GM21528 (cell line): ENCODE measurements around the gene CBL.
"Not testable (repeated sequence)": the region's sequence is repeated elsewhere in the genome, so short reads cannot be mapped to it uniquely, and the experiment has no call there.

Experiments
- ATAC-seq: cut with Tn5 transposase; IDR thresholded peaks from one replicate; pipeline ENCODE4 v1.9.1; 2021; ENCODE audit warnings: mild to moderate bottlenecking, moderate library complexity; ENCODE audit not compliant: unreplicated experiment, low FRiP score

CBL gene

DNA sequence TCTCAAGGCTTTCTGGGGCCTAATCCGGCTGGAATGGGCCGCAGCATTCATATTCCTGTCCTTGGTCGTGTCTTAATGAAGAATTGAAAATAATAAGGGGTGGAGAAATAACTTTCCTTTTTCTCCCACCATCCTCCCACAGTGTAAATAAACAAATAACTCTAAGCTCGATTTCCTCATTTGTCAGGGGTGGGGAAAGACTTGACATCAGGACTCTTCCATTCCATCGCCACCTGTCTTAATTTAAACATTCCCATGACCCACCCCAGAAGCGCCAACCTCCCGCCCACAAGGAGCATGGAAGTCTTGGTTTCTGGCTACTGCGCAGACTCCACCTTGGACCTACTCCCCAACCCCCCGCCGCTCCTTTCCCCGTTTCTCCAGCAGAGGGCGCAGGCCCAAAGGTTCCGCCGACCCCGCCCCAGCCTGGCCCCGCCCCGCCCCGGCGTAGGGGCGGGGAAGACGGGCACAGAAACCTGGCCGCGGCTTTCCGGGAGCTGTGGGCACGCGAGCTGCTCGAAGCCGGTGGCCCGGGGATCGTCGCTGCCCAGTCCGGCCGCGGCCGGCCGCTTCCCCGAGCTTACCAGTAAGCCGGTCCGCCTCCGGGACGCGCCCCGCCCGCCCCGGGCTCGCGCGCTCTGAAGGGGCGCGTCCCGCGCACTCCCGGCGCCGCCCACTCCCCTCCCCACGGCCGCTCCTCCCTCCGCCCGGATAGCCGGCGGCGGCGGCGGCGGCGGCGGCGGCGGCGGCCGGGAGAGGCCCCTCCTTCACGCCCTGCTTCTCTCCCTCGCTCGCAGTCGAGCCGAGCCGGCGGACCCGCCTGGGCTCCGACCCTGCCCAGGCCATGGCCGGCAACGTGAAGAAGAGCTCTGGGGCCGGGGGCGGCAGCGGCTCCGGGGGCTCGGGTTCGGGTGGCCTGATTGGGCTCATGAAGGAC is at the start of gene CBL:
CBL (plus strand) TSS at position 766 of the 937 bp plus-strand sequence; CDS start at position 845, 79 bp downstream.
- ATAC-seq = peak; percentile 83

DNA sequence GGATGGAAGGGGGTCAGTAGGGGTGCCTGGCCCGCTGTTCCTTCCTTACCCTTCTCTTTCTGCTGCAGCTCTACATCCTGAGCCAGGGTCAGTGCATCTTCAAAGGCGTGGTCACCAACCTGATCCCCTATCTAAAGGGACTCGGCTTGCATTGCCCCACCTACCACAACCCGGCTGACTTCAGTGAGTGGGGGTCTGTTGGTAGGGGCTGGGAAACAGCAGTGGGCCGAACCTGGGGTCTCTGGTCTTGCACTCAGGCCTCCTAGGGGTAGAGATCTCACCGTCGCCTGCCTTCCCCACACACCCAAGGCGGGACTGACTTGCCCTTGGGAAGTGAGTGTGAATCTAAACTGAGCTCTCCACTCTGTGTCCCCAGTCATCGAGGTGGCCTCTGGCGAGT is 49.6 kb upstream of the CBL start:
- ATAC-seq = no peak

DNA sequence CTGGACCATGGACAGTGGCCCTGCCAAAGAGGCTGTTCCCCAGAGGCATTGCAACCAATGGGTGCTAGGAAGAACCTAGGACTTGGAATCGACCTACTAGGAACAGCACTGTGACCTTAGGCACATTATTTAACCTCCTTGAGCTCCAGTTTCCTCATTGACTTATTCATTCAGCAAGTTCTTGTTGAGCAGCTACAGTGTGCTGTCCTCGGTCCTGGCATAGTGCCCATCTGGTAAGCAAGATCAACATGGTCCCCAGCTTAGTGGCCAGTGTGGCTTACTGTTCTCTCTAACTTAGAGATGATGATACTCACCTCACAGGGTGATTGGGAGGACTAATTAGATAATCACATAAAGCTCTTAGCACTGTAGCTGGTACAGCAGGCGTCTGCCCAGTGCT is 49.1 kb upstream of the CBL start:
- no peak for ATAC-seq

DNA sequence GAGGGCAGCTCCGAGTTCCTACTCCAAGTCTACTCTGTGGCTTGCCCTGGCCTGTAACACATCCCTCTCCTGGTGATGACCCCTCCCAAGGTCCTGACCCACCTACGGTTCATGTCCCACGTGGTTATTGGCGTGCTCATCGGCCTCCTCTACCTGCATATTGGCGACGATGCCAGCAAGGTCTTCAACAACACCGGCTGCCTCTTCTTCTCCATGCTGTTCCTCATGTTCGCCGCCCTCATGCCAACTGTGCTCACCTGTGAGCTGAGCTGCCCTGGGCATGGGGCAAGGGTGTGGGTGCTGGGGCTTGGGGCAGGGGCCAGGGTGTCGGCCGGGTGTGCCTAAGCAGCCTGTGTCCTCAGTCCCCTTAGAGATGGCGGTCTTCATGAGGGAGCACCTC is 47.7 kb upstream of the CBL start:
- ATAC-seq = no peak

DNA sequence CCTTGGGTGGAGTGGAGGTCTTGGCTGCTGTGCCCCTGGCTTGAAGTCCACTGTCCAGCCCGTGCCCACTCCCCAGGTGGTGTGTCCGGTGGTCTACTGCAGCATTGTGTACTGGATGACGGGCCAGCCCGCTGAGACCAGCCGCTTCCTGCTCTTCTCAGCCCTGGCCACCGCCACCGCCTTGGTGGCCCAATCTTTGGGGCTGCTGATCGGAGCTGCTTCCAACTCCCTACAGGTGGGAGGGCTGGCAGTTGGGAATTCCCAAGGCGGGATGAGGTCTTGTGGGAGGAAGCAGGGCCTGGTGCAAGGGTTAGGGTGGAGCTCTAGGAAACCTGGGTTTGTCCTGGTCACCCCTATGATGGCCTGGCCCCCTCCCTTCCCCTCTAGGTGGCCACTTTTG is 46.0 kb upstream of the CBL start:
- no peak for ATAC-seq

DNA sequence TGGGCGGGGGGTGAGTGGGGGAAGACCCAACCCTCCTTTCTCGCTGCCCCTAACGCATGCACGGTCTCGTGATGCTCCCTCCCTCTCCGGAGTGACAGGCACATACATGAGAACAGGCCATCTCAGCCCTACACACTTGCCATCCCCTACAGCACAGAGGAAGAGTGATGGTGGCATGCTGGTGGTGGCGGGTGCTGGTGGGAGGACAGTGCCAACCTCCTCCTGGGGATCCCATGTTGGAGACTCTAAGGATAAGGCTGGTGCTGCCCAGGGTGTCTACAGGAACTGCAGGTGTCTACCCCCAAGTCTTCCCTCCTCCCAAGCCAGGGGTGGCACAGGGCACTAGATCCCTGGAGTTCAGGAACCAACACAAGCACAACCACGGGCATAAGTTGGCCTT is 44.3 kb upstream of the CBL start:
- ATAC-seq = no peak

DNA sequence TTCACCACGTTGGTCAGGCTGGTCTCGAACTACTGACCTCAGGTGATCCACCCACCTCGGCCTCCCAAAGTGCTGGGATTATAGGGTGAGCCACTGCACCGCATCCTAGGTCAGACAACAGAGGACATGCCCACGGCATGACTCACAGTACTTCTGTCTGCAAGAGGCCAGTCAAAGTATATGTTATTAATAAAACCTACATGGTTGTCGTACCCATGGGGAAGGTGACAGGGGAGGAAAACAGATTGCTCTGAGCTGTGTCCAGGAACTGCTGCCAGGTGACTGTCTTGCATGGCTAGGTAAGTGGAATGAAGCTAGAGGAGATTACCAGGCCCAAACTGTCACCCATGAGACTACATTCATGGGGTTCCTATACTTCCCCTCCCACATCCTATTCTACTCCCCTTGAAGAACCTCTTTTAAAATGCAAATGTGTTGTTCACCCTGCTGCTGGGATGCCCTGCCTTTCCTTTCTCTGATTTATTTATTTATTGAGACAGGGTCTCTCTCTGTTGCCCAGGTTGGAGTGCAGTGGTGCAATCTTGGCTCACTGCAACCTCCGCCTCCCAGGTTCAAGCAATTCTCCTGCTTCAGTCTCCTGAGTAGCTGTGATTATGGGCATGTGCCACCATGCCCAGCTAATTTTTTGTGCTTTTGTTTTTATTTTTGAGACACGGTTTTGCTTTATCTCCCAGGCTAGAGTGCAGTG is 39.6 kb upstream of the CBL start:
- no peak for ATAC-seq

DNA sequence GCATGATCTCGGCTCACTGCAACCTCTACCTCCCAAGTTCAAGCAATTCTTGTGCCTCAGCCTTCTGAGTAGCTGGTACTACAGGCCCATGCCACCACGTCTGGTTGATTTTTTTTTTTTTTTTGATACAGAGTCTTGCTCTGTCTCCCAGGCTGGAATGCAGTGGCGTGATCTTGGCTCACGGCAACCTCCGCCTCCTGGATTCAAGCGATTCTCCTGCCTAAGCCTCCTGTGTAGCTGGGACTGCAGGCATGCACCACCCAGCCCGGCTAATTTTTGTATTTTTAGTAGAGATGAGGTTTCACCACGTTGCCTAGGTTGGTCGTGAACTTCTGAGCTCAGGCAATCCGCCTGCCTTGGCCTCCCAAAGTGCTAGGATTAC is 39.1 kb upstream of the CBL start:
- ATAC-seq = not testable (repeated sequence)

DNA sequence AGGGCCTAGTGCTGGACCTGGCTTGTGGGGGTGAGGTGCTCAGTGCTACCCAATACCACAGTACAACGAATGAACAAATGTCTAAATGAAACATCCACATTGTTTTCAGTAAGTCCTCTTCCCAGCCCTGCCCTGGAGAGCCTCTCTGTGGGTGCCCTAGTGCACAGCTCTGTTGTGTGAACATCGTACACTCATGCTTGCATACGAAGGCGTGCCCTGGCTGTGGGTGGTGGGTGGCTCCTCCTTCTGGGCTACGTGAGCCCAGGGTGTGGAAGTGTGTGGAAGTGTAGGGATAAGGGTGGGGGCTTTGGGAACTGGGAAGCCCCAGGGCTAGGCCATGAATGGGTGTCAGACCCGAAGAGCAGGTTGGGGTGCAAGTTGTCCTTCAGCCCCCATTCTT is 38.2 kb upstream of the CBL start:
- ATAC-seq = no peak

DNA sequence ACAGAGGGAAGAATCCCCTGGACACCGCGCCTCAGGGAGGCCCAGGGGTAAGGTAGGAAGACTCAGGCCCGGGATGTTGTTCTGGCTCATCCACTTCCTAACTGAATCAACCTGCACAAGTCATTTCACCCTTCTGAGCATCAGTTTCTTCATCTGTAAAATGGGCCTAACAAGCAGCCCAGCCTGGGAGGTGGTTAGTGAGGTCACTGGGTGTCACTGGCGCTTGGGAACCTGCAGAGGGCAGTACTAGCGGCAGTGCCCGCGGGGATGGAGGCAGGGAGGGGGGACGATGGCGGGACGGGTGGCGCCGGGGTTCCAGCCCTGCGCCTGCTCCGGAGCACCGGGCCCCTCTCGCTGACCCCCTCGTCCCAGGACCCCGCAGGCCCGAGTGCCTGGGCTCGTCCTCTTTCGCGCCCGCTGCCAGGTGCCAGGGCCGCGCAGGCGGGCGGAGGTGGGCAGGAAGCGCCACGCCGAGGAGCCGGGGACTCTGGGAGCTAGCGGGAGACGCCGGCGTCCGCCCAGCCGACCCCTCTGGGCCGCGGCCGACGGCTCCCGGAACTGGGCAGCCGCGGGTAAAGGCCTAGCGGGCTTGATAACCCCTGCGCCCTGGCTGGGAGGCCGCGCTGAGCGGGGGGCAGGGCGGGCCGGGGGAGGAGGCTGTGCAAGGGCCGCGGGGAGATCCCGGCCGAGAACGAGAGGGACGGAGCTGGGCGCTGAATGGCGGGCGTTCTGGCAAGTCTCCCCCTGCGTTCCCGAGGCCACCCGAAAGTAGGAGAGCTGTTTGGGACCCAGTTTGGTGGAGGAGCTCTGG is 37.5 kb upstream of the CBL start, which contains the start of gene NLRX1:
NLRX1 (plus strand) TSS at position 255 of the 811 bp plus-strand sequence. CDS start 2,679 bp downstream, outside the sequence.
- ATAC-seq = peak; percentile 93

DNA sequence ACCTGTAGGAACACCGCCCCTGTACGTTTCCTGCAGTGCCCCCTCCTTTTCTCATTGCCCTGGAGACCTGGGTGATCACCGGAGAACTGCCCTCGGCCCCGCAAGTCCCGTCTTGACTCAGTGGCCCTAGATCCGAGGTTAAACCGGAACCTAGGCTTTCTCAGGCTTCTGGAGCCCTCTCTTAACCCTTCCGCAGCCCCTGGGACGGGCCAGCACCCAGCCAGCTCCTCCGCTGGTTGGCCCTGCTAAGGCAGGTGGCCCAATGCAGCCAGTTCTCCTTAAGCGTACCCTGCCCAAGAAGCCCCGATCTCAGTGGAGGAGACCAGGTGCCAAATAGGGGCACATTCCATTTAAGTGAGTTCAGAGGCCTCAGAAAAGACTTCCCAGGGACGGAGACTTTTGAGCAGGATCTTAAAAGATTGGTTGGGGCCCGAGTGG is 36.8 kb upstream of the CBL start:
- ATAC-seq = no peak

DNA sequence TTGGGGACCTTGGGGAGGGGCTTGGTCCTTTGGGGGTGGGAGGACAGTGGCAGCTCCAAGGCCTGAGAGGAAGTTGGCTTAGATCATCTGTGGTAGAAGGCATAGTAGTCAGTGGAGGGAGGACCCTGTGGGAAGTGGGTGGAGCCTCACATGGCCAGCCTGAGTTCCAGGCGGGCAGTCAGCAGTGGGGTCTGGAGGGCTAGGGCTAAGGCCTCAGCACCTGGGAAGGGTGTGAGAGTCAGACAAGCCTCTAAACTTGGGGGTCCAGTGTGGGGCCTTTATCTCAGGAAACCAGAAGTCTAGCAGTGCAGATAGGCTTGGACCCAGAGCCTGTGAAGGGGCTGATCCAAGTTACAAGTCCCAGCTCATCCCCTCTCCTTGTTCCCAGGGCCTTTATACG is 33.6 kb upstream of the CBL start:
- ATAC-seq = no peak

DNA sequence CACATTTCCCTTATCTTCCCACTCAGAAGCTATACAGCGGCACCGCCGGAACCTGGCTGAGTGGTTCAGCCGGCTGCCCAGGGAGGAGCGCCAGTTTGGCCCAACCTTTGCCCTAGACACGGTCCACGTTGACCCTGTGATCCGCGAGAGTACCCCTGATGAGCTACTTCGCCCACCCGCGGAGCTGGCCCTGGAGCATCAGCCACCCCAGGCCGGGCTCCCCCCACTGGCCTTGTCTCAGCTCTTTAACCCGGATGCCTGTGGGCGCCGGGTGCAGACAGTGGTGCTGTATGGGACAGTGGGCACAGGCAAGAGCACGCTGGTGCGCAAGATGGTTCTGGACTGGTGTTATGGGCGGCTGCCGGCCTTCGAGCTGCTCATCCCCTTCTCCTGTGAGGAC is 32.7 kb upstream of the CBL start:
- ATAC-seq = no peak

DNA sequence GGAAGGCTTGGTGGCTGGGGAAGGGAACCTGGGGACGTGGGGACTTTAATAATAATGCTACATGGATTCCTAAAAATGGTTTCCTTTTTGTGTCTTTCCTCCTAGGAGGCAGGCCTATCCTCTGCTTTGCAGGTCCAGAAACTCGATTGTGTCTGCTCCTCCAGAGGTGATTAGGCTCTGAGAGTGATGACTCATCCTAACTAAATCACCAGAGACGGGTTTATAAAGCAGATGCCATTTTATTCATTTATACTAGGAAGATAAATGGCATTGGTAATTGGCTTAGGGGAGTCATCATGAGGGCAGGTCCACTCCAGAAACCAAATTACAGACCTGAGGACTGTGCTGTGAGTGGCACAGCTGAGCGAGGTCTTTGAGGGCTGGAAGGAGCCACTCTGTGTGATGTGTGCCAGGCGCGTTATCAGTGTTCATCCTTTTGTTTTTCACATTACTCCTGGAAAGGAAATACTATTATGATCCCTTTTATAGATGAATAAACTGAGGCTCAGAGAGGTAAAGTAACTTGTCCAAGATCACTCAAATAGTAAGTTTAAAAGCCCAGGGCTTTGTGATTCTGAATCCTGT is 30.6 kb upstream of the CBL start:
- ATAC-seq = no peak

DNA sequence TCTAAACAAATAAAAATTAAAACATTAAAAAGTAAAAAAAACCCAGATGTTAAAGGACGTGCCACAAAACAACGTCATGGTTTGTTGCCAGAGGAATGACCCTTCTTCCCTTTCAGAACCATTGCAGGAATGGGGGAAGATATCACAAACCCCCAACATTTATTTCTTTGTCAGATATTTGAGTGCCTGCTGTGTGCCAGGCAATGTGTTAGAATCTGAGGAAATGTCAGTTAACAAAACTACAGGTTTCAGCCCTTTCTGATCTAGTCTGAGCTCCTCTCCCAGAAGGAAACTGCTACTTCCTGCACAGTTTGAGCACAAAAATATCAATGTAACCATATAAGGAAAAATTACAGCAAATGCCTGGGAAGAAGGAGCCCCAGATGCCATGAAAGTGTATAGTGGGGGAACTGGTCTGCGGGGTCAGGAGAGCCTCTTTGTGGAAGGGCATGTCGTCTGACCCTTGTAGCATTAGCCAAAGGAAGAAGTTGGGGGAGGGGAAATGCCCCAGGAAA is 27.9 kb upstream of the CBL start:
- ATAC-seq = no peak

DNA sequence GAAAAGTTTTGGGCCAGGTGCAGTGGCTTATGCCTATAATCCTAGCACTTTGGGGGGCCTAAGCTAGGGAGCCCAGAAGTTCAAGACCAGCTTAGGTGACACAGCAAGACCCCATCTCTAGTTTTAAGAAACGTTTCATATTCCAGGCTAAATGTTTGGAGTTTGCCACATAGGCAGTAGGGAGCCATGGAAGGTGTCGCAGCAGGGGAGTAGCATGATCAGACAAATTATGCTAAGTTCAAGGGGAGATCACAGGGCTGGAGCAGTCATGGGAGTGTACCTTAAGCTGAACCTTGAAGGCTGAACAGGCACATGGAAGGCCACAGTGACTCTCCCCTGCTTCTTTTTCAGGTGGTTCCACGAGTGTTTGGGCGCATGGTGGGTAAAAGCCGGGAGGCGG is 26.8 kb upstream of the CBL start:
- no peak for ATAC-seq

DNA sequence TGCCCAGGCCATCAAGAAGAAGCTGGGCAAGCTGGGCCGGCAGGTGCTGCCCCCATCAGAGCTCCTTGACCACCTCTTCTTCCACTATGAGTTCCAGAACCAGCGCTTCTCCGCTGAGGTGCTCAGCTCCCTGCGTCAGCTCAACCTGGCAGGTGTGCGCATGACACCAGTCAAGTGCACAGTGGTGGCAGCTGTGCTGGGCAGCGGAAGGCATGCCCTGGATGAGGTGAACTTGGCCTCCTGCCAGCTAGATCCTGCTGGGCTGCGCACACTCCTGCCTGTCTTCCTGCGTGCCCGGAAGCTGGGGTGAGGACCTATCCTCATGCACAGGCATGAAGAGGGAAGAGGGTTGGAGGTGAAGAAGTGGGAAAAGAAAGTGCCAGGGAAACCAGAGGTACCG is 26.2 kb upstream of the CBL start:
- no peak for ATAC-seq

DNA sequence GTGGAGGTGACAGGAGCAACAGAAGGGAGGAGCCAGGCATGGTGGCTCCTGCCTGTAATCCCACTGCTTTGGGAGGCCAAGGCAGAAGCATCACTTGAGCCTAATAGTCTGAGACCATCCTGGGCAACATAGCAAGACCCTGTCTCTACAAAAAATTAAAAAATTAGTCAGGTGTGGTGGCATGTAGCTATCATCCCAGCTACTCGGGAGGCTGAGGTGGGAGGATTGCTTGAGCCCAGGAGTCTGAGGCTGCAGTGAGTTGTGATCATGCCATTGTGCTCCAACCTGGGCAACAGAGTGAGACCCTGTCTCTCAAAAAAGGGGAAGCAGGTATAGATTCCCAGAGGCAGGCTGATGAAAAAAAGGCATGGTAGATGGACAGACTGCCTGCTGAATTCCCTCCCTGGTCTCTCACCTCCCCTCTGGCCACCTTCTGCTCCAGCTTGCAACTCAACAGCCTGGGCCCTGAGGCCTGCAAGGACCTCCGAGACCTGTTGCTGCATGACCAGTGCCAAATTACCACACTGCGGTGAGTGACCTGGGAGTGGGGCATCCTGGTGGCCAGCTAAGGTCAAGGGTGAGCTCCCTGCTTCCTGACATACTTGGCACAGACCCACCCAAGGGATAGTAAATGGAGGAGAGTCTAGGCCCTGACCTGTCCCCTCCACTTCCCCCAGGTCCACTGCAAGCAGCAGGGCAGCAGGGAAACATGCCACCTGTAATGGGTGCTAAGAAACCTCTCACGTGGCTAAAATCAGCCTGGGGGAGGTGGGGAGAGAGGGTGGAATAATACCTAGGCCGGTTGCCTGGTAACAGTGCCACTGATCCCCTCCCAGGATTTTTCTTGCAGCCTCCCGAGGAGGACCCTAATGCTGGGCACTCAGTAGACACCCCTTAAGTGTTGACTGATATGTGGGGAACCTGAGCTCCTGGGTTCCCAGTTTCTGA is 25.1 kb upstream of the CBL start:
- ATAC-seq = no peak
